GM12801 (cell line): ENCODE measurements around the gene SLC9A9.

ENCODE experiments used
- CTCF ChIP-seq: IDR thresholded peaks from one replicate; pipeline ENCODE4 v1.5.1; 2011; ENCODE audit warnings: control low read depth; ENCODE audit not compliant: insufficient read length; ENCODE audit errors: extremely low read depth

Gene SLC9A9

GRCh38 chr3:143727391-143727790 is 120.9 kb downstream of the SLC9A9 start:
- no peak for TF ChIP-seq CTCF

- TF ChIP-seq CTCF = no peak
These were observed 121.5 kb downstream of the SLC9A9 start for GRCh38 chr3:143726727-143727126.

GRCh38 chr3:143720381-143720780 is 127.9 kb downstream of the SLC9A9 start:
- TF ChIP-seq CTCF = no peak

- TF ChIP-seq CTCF = no peak
These were observed 129.8 kb downstream of the SLC9A9 start for GRCh38 chr3:143718463-143718862.

GRCh38 chr3:143716731-143717130 is 131.5 kb downstream of the SLC9A9 start:
- no peak for TF ChIP-seq CTCF

- no peak for TF ChIP-seq CTCF
These were observed 135.7 kb downstream of the SLC9A9 start for GRCh38 chr3:143712522-143712921.

- TF ChIP-seq CTCF = no peak
These were observed 140.4 kb downstream of the SLC9A9 start for GRCh38 chr3:143707848-143708247.

GRCh38 chr3:143700431-143700975 is 147.8 kb downstream of the SLC9A9 start:
- TF ChIP-seq CTCF = no peak
